Cardiac septum (tissue), 1 donor: Measurements from ENCODE around the gene FSD1. TPM values are rescaled to one million over a fixed set of nuclear protein-coding genes. Genes with fewer than 3 reads are reported as not detected.
"Not testable (repeated sequence)": the region's sequence is repeated elsewhere in the genome, so short reads cannot be mapped to it uniquely, and the experiment has no call there.

Experiments
- DNase-seq: peaks from one replicate; pipeline ENCODE4 v3.0.0-alpha.2; 2020; ENCODE audit warnings: low spot score
- intact Hi-C: fragments of 100-400 bp; cut with DNase I; formaldehyde crosslinking; loops from one replicate; pipeline ENCODE4 v1.14.0; 2022
- total RNA-seq: library from RNA; stranded (reverse); fragmentation: NEBNext Ultra II Directional; extraction: Animal tissue kit (Norgen Biotek cat#: 25700); gene quantifications from one replicate; pipeline ENCODE4 v1.2.1, GENCODE V29; 2021
- donor health status: DM: no; HTN: no; CAD: no.

Gene FSD1
- total RNA-seq, 1 donor from 2014 or later, result 0.24 TPM

DNA sequence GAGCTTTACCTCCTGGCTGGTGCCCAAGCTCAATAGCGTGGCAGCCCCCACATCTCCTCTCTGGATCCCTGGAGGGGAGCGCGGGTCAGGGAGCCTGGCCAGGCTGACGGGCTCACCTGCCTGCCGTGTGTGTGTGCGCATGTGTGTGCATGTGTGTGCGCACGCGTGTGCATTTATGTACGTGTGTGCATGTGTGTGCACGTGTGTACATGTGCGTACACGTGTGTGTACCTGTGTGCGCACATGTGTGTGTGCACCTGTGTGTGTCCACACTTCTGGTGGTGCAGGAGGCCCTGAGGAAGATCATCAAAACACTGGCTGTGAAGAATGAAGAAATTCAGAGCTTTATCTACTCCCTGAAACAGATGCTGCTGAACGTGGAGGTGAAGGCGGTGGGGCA lies 1.3 kb downstream of the FSD1 start:
- intact Hi-C loops, result no loop called here
- no peak for DNase-seq

DNA sequence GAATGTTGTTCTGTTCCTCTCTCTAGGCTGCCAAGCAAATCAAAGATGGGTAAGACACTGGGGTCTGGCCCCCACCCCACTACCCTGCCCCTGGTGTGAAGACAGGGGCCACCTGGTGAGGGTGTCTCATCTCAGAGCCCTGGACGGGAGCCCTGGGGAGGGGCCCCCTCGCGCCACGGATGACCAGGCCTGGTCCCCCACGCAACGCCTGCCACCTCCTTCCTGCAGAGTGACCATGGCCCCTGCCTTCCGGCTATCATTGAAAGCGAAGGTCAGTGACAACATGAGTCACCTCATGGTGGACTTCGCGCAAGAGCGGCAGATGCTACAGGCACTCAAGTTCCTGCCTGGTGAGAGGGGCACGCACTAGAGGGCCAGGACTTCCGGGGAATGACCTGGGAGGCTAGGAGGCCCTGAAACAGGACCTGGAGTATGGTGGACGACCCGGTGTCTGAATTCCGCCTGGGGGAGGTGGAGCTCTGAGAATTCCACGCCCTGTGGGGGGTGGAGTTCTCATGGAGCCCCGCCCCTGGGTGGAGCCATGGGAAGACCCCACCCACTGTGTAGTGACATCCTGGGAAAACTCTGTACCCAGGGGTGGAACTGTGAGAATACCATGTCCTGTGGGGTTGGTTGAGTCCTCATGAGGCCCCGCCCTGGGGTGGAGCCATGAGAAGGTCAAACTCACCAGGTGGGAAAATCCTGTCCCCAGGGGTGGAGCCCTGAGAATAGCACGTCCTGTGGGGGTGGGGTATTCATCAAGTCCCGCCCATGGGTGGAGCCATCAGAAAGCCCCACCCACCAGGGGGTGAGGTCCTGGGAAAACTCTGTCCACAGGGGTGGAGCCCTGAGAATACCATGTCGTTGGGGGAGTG lies 6.1 kb downstream of the FSD1 start:
- no peak for DNase-seq
- intact Hi-C loops, result no loop called here

DNA sequence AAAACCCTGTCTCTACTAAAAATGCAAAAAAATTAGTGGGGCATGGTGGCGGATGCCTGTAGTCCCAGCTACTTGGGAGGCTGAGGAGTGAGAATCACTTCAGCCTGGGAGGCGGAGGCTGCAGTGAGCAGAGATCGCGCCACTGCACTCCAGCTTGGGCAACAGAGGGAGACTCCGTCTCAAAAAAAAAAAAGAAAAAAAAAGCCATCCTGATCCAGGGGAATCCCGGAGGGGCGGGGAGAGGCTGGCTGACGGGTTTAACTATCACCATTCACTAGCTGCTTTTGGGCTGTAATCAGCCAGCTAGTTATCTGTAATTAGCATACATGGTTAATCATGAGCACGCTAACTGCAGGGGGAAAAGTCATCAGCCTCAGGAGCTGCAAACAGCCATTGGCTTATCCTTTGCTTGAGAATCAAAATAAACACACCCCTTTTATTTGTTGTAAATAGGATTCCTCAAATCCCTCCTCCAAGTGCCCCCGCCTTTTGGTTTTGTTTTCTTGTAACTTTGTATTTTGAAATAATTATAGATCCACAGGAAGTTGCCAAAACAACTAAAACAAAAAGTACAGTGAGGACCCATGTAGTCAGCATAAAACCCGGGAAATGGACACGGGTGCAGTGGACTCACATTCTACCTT lies 9.6 kb downstream of the FSD1 start:
- intact Hi-C loops, result no loop called here
- DNase-seq, result no peak

DNA sequence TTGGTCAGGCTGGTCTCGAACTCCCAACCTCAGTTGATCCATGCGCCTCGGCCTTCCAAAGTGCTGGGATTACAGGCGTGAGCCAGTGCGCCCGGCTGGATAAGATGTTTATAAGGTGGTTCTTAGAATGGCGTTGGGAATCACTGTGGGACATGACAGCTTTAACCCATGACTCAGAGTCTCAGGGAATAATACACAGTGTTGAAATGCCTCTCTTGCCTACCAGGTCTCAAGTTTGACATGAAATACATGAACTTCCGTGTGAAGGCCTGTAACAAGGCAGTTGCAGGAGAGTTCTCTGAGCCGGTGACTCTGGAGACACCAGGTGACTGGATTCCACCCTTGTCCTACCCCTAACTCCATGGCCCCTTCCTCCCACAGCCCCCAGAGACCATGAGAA lies 12.6 kb downstream of the FSD1 start:
- intact Hi-C loops, result no loop called here
- no peak for DNase-seq

DNA sequence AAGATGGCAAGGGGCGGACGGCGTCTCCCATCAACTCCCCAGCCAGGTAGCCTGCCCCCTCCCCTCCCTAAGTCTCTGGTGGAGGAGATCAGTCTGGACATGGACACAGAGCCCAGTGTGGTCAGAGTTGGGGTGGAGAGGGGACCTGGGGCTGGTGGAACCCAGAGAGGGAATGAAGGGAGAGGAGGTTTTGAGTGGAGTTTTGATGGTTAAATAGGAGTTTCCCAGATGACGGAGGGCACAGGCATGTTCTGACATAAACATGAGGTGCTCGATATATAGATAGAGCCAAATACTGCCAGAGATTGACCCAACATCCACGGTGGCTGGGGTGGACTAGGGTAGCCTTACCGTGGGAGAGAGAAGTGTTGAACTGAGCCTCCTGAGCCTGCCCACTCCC lies 14.1 kb downstream of the FSD1 start:
- intact Hi-C loops, result no loop called here

DNA sequence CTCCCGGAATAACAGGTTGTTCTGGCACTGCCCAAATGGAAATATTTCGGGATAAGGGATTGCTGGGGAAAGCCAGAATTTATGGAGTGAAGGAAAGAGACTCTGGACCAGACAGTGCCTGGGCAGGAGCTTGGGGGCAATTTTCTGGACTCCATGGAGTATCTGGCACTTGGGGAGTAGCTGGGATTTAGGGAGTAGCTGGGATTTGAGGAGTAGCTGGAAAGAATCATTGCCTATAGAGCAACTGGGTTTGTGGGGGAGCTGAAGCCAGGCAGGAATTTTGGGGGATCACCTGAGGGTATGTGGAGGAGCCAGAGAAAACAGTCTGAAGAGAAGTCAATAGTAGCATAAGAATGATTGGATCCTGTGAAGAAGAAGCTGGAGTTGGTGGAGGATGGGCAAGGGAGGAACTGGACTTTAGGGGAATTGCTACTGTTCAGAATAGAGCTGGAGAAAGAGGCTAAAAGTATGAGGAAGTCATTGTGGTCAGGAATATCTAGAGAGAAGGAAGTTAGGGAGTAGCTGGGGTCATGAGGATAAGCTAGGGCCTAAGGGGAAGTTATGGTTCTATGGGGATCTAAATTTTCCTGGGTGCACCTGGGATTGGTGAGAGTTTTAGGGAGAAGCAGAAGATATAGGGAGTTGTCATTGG lies 14.8 kb downstream of the FSD1 start:
- intact Hi-C loops, result no loop called here
- DNase-seq, result no peak

More for the DNA sequence above, 14.1 kb downstream of the FSD1 start:
- DNase-seq, result no peak

DNA sequence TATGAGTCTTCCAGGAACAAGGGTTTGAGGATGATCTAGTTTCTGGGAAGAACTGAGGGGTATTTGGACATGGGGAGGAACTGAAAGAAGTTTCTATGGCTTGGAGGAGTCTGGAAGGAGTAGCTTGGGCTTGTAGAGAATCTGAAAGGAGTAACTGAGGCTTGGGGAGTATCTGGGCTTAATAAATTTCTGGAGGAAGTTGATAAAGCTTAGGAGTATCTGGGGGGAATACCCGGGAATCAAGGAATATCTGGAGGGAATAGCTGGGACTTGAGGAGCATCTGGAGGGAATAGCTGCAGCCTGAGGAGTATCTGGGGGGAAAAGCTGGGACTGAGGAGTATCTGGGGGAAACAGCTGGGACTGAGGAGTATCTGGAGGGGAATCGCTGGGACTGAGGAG lies 16.0 kb downstream of the FSD1 start:
- no peak for DNase-seq
- intact Hi-C loops, result no loop called here

DNA sequence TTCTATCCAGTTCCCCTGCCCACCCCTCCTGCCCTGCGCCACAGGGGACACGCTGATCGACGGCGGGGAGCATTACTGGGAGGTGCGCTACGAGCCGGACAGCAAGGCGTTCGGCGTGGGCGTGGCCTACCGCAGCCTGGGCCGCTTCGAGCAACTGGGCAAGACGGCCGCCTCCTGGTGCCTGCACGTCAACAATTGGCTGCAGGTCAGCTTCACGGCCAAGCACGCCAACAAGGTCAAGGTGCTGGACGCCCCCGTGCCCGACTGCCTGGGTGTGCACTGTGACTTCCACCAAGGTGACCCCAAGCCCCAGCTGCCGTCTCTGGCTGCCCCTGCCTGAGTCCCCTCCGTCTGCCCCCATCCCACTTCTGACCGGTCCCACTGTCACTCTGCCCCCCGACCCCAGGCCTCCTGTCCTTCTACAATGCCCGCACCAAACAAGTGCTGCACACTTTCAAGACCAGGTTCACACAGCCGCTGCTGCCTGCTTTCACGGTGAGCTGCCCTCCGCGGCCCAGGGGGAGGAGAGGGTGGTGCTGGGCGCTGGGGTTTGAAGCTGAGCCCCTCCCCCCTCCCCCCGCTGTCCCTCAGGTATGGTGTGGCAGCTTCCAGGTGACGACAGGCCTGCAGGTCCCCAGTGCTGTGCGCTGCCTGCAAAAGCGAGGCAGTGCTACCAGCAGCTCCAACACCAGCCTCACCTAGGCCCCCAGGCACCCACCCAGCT lies 18.7 kb downstream of the FSD1 start:
- intact Hi-C loops, result no loop called here
- no peak for DNase-seq

DNA sequence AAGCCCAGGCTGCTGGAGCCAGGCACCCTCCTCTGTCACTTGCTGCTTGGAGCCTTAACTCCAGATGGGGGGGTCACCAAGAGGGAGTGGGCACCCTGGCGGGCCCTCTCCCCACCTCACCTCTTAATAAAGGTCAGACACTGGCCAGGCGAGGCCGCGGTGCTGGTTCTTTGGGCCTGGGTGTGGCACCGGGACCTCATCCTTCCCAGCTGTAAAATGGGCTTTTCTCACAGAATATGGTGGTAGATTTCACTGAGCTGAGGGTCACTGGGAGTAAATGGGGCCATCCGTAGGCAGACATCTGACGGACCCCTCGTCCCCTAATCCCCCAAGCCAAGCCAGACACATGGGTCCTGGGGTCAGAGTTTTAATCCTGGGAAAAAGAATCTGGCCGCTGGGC lies 19.3 kb downstream of the FSD1 start:
- DNase-seq, result no peak
- intact Hi-C loops, result no loop called here

DNA sequence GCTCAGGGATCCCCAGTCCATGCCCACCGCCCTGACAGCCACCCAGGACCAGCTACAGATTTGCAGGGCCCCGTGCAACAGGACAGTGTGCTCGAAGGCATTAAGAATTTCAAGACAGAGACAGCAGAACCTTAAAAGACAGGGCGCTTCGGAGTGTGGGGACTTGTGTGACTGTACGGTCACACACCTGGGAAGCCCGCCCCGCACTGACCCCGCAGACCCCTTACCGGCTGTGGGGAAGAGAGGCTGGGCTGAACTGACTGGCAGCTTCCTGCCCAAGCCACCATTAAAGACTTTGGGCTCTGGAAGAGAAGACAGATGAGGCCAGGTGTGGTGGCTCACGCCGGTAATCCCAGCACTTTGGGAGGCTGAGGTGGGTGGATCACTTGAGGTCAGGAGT lies 19.8 kb downstream of the FSD1 start:
- intact Hi-C loops, result no loop called here
- DNase-seq, result no peak

DNA sequence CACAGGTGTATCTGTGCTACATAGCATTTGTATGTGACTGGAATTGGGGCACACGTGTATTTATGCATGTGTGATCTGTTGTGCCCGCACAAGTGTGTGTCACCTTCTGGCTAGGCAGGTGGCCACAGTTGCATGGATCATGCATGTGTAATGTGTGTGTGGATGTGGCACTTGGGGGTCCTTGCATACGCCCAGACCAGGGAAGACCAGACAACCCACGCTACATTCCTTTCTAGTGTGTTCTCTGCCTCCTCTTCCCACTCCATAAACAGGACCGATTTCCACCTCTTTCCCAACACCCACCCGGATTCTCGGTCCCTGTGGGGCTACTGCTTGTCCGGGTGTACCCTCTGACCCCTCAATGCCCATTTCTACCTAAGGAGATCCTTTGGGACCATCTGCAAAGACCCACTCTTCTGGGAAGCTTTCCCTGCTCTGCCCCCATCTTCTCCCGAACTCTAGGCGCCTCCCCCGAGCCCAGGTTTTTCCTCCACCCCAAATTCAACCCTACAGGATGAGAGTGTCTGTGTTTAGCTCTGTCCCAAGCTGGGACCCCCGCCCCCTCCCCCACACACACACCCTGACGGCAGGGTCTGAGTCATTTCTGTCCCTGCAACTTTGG lies 21.9 kb downstream of the FSD1 start:
- intact Hi-C loops, result no loop called here
- DNase-seq, result no peak

DNA sequence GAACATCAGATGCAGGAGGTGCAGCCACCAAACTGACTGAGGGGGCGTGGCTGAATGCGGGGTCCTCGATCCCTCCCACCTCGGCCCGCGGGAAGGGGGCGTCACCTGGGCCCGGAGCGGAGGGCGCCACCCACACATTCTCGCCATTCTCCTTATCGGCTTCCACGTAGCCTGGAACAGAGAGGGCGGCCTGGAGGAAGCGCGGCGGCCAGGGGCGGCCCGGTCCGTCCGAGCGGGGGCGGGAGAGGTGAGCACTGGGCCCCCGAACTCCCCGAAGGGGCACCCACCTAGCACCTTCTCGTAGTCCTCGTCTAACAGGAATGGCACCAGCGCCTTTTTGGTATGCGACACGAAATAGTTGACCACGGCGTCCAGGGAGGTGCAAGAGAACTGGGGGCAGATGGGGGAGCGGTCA lies 22.4 kb downstream of the FSD1 start:
- intact Hi-C loops, result no loop called here
- DNase-seq, result no peak

DNA sequence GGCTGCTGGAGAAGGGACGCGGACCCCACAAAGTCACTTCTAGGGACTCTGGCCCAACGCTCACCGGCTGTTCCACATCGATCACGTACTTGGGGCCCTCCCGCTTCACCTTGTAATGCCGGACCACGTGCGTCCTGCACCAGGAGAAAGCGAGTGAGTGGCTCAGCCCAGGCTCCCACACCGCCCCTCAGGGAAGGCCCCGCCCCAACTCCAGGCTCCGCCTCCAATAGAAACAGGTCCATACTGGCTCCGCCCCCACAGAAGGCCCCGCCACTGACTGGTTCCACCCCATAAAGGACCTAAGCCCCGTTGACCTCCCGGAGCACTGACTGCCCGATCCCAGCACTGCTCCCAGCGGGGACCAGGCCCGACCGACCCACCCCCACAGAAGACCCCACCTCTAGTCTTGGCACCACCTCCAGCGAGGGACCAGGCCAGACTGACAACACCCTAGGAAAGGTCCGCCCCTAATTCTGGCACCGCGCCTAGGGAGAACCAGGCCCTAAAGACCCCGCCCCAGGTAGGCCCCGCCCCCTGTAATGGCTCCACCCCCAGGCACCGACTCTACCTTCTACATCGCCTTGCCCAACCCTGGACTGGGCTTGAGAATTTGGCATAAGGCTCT lies 23.0 kb downstream of the FSD1 start:
- no peak for DNase-seq
- intact Hi-C loops, result no loop called here

DNA sequence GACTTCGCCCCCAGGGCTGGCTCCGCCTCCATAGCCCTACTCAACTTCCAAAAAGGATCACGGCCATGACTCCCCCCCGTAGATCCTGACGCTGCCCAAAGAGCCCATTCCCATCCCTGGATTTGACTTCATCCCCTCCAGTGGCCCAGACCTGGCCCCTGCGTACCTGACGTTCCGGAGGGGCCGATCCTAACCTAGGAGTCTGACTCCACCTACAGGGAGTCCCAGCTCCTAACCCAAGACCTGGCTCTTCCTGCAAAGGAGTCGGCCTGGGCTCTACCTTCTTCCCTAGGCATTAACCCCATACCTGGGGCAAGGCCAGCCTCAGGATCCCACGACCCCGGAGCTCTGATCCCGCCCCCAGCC lies 23.5 kb downstream of the FSD1 start:
- intact Hi-C loops, result no loop called here
- DNase-seq, result no peak

DNA sequence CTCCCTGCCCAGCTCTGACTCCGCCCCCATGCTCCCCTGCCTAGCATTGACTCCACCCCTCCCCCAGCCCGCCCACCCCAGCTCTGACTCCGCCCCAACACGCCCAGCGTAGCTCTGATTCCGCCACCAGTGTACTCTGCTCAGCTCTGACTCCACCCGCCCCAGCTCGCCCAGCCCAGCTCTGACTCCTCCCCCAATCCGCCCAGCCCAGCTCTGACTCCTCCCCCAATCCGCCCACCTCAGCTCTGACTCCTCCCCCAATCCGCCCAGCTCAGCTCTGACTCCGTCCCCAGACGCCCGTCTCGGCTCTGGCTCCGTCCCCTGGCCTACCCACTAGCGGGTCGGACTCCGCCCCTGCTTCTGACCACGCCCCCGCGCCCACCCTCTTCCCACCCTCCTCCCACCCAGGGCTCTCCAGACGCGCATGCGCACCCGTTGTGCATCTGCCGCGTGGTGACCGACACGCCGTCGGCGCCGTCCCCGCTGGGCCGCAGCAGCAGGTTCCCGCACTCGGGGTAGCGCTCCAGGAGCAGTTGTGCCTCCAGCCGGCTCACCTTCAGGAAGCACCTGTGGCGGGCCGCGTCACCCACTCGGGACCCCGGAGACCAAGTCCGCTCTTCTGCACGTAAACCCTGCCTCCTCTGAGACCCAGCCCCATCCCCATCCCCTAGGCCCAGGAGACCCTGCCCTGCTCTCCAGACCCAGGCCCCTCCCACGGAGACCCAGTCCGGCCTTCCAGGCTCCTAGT lies 24.0 kb downstream of the FSD1 start:
- DNase-seq, result peak; percentile 93
- intact Hi-C loops, result no loop called here

DNA sequence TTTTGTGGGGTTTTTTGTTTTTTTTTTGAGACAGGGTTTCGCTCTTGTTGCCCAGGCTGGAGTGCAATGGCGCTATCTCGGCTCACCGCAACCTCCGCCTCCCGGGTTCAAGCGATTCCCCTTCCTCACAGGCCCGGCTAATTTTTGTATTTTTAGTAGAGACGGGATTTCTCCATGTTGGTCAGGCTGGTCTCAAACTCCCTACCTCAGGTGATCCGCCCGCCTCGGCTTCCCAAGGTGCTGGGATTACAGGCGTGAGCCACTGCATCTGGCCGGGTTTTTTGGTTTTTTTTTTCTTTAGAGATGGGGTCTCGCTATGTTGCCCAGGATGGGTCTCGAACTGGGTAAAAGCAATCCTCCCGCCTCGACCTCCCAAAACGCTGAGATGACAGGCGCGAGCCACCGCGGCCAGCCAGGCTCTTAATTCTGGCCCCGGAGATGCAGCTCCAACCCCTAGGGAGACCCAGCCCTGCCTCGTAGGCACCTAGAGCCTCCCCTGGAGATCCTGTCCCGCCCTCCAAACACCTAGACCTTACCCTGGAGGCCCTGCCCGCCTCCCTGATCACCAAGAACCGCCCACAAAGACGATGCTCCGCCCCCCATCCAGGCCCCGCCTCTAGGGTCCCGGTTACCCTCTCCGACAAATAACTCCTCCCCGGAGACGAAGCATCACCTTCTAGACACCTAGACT lies 24.7 kb downstream of the FSD1 start:
- DNase-seq, intact Hi-C loops: not testable (repeated sequence)

DNA sequence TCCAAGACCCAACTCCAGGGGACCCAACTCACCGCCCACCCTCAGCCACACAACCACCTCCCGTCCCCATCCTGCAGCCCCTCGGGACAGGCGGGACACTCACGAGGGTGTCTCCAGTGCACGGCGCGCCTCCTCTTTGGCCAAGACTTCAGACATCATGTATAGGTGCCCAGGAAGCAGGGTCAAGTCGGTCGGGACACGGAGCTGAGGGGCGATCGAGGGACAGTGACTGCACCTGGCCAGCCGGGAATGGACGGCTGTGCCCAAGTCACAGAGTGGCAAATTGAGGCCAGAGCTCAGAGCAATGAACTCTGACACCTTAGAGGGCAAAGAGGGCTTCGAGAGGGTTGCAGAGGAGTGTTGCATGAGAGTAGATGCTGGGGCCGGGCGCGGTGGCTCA lies 25.5 kb downstream of the FSD1 start:
- DNase-seq, result no peak
- intact Hi-C loops, result no loop called here

DNA sequence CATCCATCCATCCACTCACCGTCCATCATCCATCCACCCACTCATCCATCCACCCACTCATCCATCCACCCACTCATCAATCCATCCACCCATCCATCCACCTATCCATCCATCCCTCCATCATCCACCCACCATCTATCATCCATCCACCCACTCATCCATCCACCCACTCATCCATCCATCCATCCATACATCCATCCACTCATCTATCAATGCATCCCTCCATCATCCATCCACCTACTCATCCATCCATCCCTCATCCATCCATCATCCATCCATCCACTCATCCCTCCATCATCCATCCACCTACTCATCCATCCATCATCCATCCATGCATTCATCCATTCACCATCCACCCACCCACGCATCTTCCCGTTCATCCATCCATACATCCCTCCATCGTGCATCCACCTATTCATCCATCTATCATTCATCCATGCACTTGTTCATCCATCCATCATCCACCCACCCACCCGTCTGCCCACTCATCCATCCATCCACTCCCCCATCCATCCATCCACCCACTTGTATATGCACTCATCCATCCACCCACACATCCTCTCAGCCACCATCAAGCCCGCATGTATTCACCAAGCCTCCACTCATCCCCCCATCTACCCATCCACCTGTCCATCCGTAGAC lies 30.7 kb downstream of the FSD1 start:
- no peak for DNase-seq
- intact Hi-C loops, result no loop called here
